ENCODE results near the gene WNT9B. TPM values are rescaled to one million over a fixed set of nuclear protein-coding genes. Genes with fewer than 3 reads are reported as not detected.

Gene WNT9B
- 1 to 10 TPM in 2 of 3 donors, not detected in 1; 2.0 to 2.4 TPM for total RNA-seq

DNA sequence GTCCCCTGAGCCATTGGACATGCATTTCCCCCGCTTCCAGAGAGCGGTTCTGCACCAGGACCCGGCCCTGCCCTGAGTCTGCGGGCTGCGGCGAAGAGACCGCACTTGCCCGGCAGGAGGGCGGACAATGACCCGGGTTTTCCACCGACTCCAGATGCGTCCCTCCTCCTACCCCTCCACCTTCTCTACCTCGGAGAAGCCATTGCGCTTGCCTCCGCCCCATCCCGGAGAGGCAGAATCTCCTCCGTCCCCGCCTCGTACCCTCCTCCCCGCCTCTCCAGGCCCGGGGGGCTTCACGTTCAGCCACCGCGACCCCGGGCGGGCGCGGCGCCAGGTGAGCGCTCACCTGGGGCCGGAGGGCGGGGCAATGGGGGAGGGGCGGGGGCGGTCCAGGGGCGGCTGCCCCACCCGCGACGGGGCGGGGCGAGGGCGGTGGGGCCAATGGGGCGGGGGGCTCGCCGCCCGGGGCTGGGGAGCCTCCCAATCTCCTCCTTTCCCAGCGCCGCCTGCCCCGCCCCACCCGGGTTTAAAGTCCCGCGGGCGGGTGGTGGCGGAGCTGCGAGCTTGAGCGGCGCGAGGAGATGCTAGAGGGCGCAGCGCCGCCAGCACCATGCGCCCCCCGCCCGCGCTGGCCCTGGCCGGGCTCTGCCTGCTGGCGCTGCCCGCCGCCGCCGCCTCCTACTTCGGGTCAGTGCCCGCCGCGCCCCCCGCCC is at the start of gene WNT9B:
Gene WNT9B (plus strand): TSS at position 555 of the 713 bp plus-strand sequence. CDS start 56 bp downstream, at position 611.
- H3K27me3 ChIP-seq, result peaks cover 9 to 28% of the 10 kb centered on the region in 2 donors
- H3K4me3 ChIP-seq, result peak within 1 kb of the TSS; percentile 31 to 73 (median 53)
- no peak within 1 kb of the TSS for H3K27ac ChIP-seq
- no peaks in the 10 kb centered on the region for H3K4me1 ChIP-seq
- H3K9me3 ChIP-seq, result no peaks in the 10 kb centered on the region
- no peak for TF ChIP-seq POLR2A (IDR thresholded peaks at IDR 0.05)
- TF ChIP-seq, protein P1, sequence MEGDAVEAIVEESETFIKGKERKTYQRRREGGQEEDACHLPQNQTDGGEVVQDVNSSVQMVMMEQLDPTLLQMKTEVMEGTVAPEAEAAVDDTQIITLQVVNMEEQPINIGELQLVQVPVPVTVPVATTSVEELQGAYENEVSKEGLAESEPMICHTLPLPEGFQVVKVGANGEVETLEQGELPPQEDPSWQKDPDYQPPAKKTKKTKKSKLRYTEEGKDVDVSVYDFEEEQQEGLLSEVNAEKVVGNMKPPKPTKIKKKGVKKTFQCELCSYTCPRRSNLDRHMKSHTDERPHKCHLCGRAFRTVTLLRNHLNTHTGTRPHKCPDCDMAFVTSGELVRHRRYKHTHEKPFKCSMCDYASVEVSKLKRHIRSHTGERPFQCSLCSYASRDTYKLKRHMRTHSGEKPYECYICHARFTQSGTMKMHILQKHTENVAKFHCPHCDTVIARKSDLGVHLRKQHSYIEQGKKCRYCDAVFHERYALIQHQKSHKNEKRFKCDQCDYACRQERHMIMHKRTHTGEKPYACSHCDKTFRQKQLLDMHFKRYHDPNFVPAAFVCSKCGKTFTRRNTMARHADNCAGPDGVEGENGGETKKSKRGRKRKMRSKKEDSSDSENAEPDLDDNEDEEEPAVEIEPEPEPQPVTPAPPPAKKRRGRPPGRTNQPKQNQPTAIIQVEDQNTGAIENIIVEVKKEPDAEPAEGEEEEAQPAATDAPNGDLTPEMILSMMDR (IDR thresholded peaks at IDR 0.05), result no peak
- no peak for TF ChIP-seq POLR2AphosphoS5 (IDR thresholded peaks at IDR 0.05)
- DNase-seq (ENCODE audit: low spot score in 2 of 2), result no peak
- intact Hi-C loops (cut with DNase I; ENCODE audit: low total_unique reads), result no loop called here
- H3K36me3 ChIP-seq, result no peaks in the 10 kb centered on the region

GRCh38 chr17:46802800-46803199 is 48.6 kb upstream of the WNT9B start:
- Histone ChIP-seq H3K4me3 (no peak overlapping the region), H3K36me3 (no peaks in the 10 kb centered on the region), H3K4me1 (no peaks in the 10 kb centered on the region), H3K27ac (no peak overlapping the region), H3K27me3 (no peaks in the 10 kb centered on the region), H3K9me3 (no peaks in the 10 kb centered on the region)
- TF ChIP-seq POLR2AphosphoS5 (IDR thresholded peaks at IDR 0.05) (no peak), POLR2A (IDR thresholded peaks at IDR 0.05) (no peak)
- TF ChIP-seq, protein P1 (IDR thresholded peaks at IDR 0.05), result no peak
- DNase-seq (ENCODE audit: low spot score in 2 of 2), result no peak
- intact Hi-C loops (cut with DNase I; ENCODE audit: low total_unique reads), result no loop called here

DNA sequence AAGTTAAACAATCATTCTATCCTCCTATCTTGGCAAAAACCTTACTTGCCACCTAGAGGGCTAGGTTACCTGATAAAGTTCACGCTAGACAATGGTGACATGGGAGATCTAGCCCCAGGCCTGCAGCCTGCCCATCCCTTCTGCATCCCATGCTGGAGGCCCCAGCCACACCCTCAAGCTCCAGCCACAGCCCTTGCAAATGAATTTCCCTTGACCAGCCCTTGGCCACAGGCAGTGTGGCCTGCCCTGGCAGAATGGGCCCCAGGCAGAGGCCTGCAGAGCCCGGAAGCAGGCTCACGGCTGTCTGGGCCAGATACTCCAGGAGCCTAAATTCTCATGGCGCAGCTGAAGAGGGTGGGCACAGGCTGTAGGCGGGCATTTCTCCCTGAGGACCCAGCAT is 47.8 kb upstream of the WNT9B start:
- TF ChIP-seq, protein P1 (IDR thresholded peaks at IDR 0.05), result no peak
- Histone ChIP-seq H3K9me3 (no peaks in the 10 kb centered on the region), H3K27me3 (no peaks in the 10 kb centered on the region), H3K4me3 (no peak overlapping the region), H3K4me1 (no peaks in the 10 kb centered on the region), H3K36me3 (no peaks in the 10 kb centered on the region), H3K27ac (no peak overlapping the region)
- DNase-seq (ENCODE audit: low spot score in 2 of 2), result no peak
- intact Hi-C loops (cut with DNase I; ENCODE audit: low total_unique reads), result no loop called here

DNA sequence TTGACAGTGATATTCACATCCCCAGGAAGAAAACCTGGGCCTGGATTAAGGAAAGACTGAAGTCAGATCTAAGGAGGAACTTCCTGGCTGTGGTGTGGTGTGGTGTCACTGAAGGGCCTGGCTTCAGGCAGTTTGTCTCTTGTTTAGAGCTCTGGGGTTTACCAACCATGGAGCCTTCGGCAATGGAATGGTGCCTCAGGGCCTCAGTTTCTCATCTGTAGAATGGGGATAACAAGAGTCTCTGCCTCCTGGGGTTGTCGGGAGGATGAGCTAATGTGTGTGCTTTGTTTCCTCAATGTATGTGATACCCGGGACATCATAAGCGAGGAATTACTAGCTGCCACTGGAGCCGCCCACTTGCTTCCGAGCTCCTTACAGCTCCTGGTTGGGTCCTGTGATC is 45.6 kb upstream of the WNT9B start:
- TF ChIP-seq POLR2A (IDR thresholded peaks at IDR 0.05), result no peak
- TF ChIP-seq, protein P1 (IDR thresholded peaks at IDR 0.05), result no peak
- no peak for TF ChIP-seq POLR2AphosphoS5 (IDR thresholded peaks at IDR 0.05)
- no peaks in the 10 kb centered on the region for H3K4me1 ChIP-seq
- H3K4me3 ChIP-seq, result no peak overlapping the region
- no peaks in the 10 kb centered on the region for H3K9me3 ChIP-seq
- H3K27ac ChIP-seq, result no peak overlapping the region
- DNase-seq (ENCODE audit: low spot score in 2 of 2), result no peak
- no peaks in the 10 kb centered on the region for H3K27me3 ChIP-seq
- H3K36me3 ChIP-seq, result no peaks in the 10 kb centered on the region
- intact Hi-C loops (cut with DNase I; ENCODE audit: low total_unique reads), result no loop called here

DNA sequence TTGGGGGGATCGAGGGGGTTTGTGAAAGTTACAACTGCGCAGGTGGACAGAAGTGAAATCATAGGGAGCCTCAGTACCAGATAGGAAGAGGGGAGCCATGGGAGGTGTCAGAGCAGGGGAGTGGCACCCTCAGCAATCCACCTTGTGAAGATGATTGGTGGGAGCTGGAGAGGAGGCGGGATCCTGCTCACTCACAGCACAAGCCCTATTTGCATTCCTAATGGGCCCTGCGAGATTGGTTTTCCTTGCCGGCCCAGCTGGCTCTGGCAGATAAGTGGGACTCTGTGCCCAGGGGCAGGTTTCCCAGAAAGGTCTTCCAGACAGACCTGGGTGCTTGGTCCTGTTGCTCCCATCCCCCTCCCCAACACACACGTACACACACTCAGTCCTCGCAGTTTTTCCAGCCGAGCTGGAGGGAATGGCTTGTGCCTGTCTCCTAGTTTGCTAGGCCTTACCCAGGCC is 42.2 kb upstream of the WNT9B start:
- Histone ChIP-seq H3K9me3 (no peaks in the 10 kb centered on the region), H3K27ac (no peak overlapping the region), H3K27me3 (peaks cover 0 to under 1% of the 10 kb centered on the region in 2 donors), H3K4me3 (no peak overlapping the region), H3K4me1 (no peaks in the 10 kb centered on the region), H3K36me3 (no peaks in the 10 kb centered on the region)
- intact Hi-C loops (cut with DNase I; ENCODE audit: low total_unique reads), result no loop called here
- no peak for DNase-seq (ENCODE audit: low spot score in 2 of 2)
- TF ChIP-seq, protein P1 (IDR thresholded peaks at IDR 0.05), result no peak
- no peak for TF ChIP-seq POLR2A (IDR thresholded peaks at IDR 0.05)
- TF ChIP-seq POLR2AphosphoS5 (IDR thresholded peaks at IDR 0.05), result no peak
